ENCODE data around the gene GCG.

GRCh38 chr2:162185541-162186232 is 33.6 kb upstream of the GCG start:
- TF ChIP-seq EP300 (IDR thresholded peaks at IDR 0.05; ENCODE audit: borderline replicate concordance in 1 of 2, low read depth in 1 of 2, low read length in 1 of 2) (no peak), CTCF (IDR thresholded peaks at IDR 0.05) (no peak), ELF1 (IDR thresholded peaks at IDR 0.05) (no peak), NRF1 (IDR thresholded peaks at IDR 0.05; ENCODE audit: low read depth, low read length) (no peak), FOXJ3 (CRISPR knock-in tag; IDR thresholded peaks at IDR 0.05) (no peak), PBX3 (IDR thresholded peaks at IDR 0.05) (no peak), TAF1 (IDR thresholded peaks at IDR 0.05; ENCODE audit: borderline replicate concordance, low read depth, low read length) (no peak), TCF12 (IDR thresholded peaks at IDR 0.05) (no peak)
